ENCODE results near the gene C4orf50. TPM values are rescaled to one million over a fixed set of nuclear protein-coding genes. Genes with fewer than 3 reads are reported as not detected.

C4orf50 gene
- total and polyA plus RNA-seq, 8 donors: 0.01 to 0.10 (median 0.01) TPM; not detected in 1

DNA sequence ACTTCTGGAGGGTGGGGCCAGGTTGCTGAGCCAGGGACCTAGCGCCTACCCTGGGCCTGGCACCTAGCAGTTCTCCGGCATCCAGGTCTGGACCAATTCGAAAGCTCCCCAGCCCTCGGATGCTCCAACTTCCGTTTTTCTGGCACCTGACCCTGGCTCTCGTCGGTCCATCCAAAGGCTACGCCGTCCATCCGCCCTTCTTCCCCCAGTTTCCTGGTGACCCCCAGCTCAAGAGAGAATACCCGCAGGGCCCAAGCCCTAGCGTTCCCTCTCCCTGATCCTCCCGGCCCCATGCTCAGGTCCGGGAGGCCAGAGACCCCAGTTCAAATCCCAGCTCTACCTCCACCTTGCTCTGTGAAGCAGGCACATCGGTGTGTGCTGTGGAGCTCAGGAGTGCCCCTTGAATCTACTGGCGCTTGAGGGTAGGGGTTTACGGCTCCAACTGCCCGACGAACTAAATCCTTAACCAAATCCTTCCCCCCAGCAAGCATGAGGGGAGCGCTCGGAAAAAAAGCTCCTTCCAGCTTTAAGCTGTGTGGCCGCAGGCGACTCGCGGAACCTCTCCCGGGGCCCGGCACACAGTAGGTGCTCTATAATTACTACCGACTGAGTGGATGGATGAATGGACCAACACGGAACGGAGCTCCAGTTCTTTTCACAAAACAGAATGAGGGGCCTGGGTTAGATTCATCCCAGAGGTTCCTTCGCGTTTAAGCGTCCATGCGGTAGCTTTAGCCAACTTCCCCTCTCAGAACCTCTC, 126.5 kb downstream of the C4orf50 start:
- ATAC-seq (no peak), DNase-seq (peak in 1 of 4 donors; percentile 46)
- Histone ChIP-seq H3K9me3 (no peaks in the 10 kb centered on the region), H3K36me3 (no peaks in the 10 kb centered on the region), H3K4me1 (peaks cover 0 to 42% of the 10 kb centered on the region in 2 donors), H3K4me3 (no peak overlapping the region), H3K27ac (no peak overlapping the region), H3K27me3 (peaks cover 67 to 94% of the 10 kb centered on the region in 2 donors)
- TF ChIP-seq, protein P1, sequence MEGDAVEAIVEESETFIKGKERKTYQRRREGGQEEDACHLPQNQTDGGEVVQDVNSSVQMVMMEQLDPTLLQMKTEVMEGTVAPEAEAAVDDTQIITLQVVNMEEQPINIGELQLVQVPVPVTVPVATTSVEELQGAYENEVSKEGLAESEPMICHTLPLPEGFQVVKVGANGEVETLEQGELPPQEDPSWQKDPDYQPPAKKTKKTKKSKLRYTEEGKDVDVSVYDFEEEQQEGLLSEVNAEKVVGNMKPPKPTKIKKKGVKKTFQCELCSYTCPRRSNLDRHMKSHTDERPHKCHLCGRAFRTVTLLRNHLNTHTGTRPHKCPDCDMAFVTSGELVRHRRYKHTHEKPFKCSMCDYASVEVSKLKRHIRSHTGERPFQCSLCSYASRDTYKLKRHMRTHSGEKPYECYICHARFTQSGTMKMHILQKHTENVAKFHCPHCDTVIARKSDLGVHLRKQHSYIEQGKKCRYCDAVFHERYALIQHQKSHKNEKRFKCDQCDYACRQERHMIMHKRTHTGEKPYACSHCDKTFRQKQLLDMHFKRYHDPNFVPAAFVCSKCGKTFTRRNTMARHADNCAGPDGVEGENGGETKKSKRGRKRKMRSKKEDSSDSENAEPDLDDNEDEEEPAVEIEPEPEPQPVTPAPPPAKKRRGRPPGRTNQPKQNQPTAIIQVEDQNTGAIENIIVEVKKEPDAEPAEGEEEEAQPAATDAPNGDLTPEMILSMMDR (IDR thresholded peaks at IDR 0.05): no peak
- intact Hi-C loops (cut with DNase I): no loop called here

DNA sequence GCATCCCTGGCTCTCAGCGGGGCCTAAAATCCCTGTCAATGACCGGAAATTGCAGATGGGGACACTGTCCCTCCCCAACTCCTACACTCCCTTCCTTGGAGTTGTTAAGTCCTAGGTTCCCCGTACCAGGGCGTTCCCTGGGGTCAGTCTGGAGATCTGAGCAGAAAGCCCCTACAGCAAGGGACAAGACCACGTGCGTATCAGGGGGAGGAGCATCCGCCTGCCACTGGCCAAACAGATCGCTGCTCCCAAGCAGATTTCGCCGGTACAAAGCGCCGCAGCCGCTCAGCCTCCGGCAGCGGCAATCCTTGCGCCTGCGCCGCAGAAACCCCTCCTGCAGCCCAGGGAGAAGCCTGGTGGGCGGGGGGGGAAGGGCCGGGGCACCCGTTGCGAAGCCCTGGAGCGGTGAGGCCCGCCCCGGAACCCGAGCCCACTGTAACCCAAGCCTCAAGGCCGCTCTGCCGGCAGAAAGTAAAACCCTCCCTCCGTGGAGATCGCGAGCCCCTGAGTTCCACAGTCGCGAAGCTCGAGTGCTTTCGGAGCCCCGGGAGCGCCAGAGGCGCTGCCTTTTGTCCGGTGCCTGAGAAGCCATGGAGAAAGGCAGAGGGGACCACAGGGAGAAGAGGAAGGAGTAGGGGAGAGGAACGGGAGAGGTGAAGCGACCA, 128.0 kb downstream of the C4orf50 start:
- Histone ChIP-seq H3K27me3 (peaks cover 71 to 93% of the 10 kb centered on the region in 2 donors), H3K9me3 (no peaks in the 10 kb centered on the region), H3K4me3 (peak overlapping the region in 1 of 2 donors; percentile 14), H3K4me1 (peaks cover 0 to 42% of the 10 kb centered on the region in 2 donors), H3K36me3 (no peaks in the 10 kb centered on the region), H3K27ac (no peak overlapping the region)
- TF ChIP-seq, protein P1 (IDR thresholded peaks at IDR 0.05): no peak
- DNase-seq (peak in 2 of 4 donors; percentile 50 to 77), ATAC-seq (no peak)
- intact Hi-C loops (cut with DNase I): no loop called here

DNA sequence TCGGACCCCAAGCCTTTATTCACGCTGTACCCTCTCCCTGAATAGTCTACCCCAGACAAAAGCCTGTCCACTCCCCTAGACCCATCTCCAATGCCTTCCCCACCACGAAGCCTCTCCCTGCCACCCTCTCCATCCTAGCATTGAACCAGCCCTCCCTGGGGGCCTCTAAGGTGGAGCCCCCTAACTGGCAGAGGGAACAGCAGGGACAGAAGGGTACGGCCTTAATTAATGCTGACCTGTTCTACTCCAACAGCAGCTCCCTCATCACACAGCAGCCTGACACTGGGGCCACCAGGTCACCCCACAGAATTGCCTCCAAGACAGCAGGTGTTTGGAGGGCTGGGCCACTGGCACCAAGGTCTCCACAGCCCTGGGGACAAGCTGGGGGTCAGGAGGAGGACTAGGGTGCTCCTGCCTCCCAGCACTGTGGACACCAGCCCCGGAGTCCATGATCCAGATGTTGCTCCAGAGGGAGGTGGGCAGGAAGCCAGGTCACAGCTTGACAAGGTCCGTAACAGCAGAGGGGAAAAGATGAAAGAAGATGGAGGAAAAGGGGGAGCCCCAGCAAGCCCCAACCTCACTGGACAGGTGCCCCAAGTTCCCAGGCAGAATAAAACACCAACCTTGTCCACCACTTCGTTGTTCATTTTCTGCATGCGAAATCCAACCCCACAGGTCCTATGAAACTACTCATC, 129.1 kb downstream of the C4orf50 start:
- Histone ChIP-seq H3K36me3 (no peaks in the 10 kb centered on the region), H3K4me1 (peaks cover 0 to 42% of the 10 kb centered on the region in 2 donors), H3K4me3 (no peak overlapping the region), H3K9me3 (no peaks in the 10 kb centered on the region), H3K27me3 (peaks cover 69 to 96% of the 10 kb centered on the region in 2 donors), H3K27ac (no peak overlapping the region)
- TF ChIP-seq, protein P1 (IDR thresholded peaks at IDR 0.05): no peak
- DNase-seq (no peak), ATAC-seq (no peak)
- intact Hi-C loops (cut with DNase I): no loop called here

DNA sequence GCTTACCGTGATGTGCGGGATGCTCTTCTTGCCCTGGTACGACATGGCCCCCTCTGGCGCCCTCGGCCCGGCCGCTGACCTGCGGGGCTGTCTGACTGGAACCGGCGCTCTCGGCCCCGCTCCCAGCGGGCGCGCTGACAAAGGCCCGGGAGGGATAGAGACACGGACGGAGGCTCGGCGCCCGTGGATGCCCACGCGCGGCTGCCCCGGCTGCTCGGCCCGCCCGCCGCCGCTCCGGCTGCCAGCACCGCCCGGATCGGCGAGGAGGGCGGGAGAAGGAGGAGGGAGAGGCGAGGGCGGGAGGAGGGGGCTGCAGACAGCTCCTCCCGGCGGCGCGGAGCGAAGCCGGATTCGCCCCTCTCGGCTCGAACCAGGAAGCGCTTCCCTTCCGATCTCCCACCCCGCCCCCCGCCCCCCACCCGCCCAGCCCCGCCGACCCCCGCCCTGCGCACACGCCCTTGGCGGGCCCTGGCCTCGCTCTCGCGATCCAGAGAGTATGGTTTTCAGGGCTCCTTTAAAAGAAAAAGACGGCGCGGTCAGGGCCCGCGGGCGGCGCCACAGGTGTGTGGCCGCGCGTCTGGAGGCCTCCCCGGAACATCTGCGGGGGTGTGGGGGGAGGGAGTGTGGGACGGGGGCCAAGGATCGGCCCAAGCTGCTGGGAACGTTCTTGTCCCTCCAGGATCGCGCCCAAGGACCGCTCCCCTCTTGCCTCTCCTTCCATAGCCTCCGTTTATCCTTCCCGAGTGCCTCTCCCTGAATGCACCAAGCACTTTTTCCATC, 129.8 kb downstream of the C4orf50 start:
- intact Hi-C loops (cut with DNase I): no loop called here
- peak in 1 of 4 donors; percentile 71 for DNase-seq
- peak overlapping the region in 1 of 2 donors; percentile 50 for H3K27ac ChIP-seq
- H3K9me3 ChIP-seq: no peaks in the 10 kb centered on the region
- H3K36me3 ChIP-seq: no peaks in the 10 kb centered on the region
- ATAC-seq: no peak
- H3K27me3 ChIP-seq: peaks cover 63 to 95% of the 10 kb centered on the region in 2 donors
- peak overlapping the region; percentile 17 to 45 for H3K4me3 ChIP-seq
- peaks cover 0 to 42% of the 10 kb centered on the region in 2 donors for H3K4me1 ChIP-seq
- TF ChIP-seq, protein P1 (IDR thresholded peaks at IDR 0.05): no peak
